NB4 (cell line): Measurements from ENCODE around the gene NFKBIE.

Experiments used
- MAX ChIP-seq: IDR thresholded peaks from 2 replicates; pipeline ENCODE4 v1.6.1; 2011; ENCODE audit warnings: low read depth, low read length
- MYC ChIP-seq: IDR thresholded peaks from 2 replicates; pipeline ENCODE4 v1.6.1; 2011; ENCODE audit warnings: low read depth, low read length
- POLR2A ChIP-seq: IDR thresholded peaks from 2 replicates; pipeline ENCODE4 v1.6.1; 2011; ENCODE audit warnings: mild to moderate bottlenecking; ENCODE audit not compliant: insufficient read length; ENCODE audit errors: extremely low read depth
- TF ChIP-seq, protein P1 (sequence below): IDR thresholded peaks from one replicate; pipeline ENCODE4 v1.5.1; 2012; ENCODE audit warnings: low read depth, low read length

DNA sequence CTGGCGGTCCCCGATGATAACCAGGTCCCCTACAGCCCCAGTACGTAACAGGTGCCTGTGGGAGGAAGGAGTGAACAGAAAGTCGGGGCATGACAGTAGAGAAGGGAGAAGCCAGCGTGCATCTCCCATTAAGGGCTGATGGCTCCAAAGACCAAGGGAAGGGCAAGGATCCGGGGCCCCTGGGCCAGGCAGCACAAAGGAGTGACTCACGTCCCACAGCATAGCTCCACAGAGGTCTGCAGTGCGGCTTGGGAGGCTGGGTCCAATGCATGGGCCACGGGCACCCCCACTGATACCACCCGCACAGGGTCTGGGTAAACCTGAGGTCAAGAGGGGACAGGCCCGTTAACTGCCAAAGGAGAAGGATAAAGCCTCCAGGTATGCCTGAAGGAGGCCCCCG, 37.5 kb upstream of the NFKBIE start:
- TF ChIP-seq MAX (no peak), POLR2A (no peak), MYC (no peak)
- TF ChIP-seq, protein P1, sequence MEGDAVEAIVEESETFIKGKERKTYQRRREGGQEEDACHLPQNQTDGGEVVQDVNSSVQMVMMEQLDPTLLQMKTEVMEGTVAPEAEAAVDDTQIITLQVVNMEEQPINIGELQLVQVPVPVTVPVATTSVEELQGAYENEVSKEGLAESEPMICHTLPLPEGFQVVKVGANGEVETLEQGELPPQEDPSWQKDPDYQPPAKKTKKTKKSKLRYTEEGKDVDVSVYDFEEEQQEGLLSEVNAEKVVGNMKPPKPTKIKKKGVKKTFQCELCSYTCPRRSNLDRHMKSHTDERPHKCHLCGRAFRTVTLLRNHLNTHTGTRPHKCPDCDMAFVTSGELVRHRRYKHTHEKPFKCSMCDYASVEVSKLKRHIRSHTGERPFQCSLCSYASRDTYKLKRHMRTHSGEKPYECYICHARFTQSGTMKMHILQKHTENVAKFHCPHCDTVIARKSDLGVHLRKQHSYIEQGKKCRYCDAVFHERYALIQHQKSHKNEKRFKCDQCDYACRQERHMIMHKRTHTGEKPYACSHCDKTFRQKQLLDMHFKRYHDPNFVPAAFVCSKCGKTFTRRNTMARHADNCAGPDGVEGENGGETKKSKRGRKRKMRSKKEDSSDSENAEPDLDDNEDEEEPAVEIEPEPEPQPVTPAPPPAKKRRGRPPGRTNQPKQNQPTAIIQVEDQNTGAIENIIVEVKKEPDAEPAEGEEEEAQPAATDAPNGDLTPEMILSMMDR = no peak
